HL-60 (cell line): ENCODE data around the gene ADSL.

ENCODE experiments used
- DNase-seq, 2 experiments: peaks; one replicate each; pipeline ENCODE4 v3.0.0-alpha.2; 2010 to 2020; ENCODE audit warnings: low read depth in 1 of 2, low spot score in 1 of 2
- H3K27ac ChIP-seq: fragments of 250-450 bp; sonication (Bioruptor Pico); replicated peaks from 2 replicates; pipeline ENCODE4 v1.5.1; 2020; ENCODE audit warnings: mild to moderate bottlenecking, moderate library complexity
- H3K27me3 ChIP-seq: fragments of 250-450 bp; sonication (Bioruptor Pico); 2 replicates; pipeline ENCODE4 v1.5.1; 2021; ENCODE audit warnings: mild to moderate bottlenecking, moderate library complexity; ENCODE audit not compliant: insufficient read depth, poor library complexity, severe bottlenecking
- H3K4me3 ChIP-seq: replicated peaks from 2 replicates; pipeline ENCODE4 v1.5.1; 2011; ENCODE audit warnings: mild to moderate bottlenecking, control low read depth, low read length; ENCODE audit not compliant: insufficient read depth
- GABPA ChIP-seq: IDR thresholded peaks from 2 replicates; pipeline ENCODE4 v1.6.1; 2012; ENCODE audit warnings: low read depth
- POLR2AphosphoS5 ChIP-seq: IDR thresholded peaks from 2 replicates; pipeline ENCODE4 v1.6.1; 2012; ENCODE audit warnings: low read depth
- REST ChIP-seq: IDR thresholded peaks from 2 replicates; pipeline ENCODE4 v1.6.1; 2012; ENCODE audit warnings: low read depth; ENCODE audit not compliant: insufficient replicate concordance
- SPI1 ChIP-seq: IDR thresholded peaks from 2 replicates; pipeline ENCODE4 v1.6.1; 2012; ENCODE audit warnings: low read depth, mild to moderate bottlenecking, borderline replicate concordance
- TF ChIP-seq, protein P1 (sequence below): IDR thresholded peaks from one replicate; pipeline ENCODE4 v1.5.1; 2011; ENCODE audit warnings: low read length, control low read depth, inconsistent platforms; ENCODE audit not compliant: insufficient read depth

Gene ADSL

GRCh38 chr22:40426594-40427333, 80.5 kb downstream of the ADSL start:
- Histone ChIP-seq H3K27me3 (no peaks in the 10 kb centered on the region), H3K4me3 (no peak overlapping the region), H3K27ac (no peak overlapping the region)
- no peak for TF ChIP-seq SPI1
- DNase-seq: no peak

DNA sequence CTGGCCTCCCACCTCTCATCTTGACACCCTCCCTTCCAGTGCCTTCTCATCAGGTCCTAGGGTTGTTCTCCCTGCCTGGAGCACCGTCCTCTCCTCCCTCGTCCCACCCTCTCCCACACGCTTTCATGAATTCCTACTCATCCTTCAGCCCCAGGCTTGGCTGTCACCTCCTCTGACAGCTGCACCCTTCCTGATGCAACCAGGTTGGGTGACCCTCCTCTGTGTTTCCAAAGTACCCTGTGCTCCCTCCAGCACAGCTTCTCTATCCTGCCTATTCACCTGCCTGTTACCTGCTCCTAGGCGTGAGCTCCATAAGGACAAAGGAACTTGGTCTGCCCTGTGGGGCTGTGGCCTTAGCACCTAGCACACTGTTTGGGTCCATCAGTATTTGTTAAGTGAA, 82.5 kb downstream of the ADSL start:
- DNase-seq: no peak
- no peak for TF ChIP-seq GABPA
- TF ChIP-seq REST: no peak
- TF ChIP-seq, protein P1, sequence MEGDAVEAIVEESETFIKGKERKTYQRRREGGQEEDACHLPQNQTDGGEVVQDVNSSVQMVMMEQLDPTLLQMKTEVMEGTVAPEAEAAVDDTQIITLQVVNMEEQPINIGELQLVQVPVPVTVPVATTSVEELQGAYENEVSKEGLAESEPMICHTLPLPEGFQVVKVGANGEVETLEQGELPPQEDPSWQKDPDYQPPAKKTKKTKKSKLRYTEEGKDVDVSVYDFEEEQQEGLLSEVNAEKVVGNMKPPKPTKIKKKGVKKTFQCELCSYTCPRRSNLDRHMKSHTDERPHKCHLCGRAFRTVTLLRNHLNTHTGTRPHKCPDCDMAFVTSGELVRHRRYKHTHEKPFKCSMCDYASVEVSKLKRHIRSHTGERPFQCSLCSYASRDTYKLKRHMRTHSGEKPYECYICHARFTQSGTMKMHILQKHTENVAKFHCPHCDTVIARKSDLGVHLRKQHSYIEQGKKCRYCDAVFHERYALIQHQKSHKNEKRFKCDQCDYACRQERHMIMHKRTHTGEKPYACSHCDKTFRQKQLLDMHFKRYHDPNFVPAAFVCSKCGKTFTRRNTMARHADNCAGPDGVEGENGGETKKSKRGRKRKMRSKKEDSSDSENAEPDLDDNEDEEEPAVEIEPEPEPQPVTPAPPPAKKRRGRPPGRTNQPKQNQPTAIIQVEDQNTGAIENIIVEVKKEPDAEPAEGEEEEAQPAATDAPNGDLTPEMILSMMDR: no peak
- TF ChIP-seq POLR2AphosphoS5: no peak
- no peak for TF ChIP-seq SPI1
- H3K27ac ChIP-seq: no peak overlapping the region
- no peak overlapping the region for H3K4me3 ChIP-seq
- H3K27me3 ChIP-seq: no peaks in the 10 kb centered on the region

- no peak for DNase-seq
- Histone ChIP-seq H3K27ac (no peak overlapping the region), H3K27me3 (no peaks in the 10 kb centered on the region), H3K4me3 (no peak overlapping the region)
- TF ChIP-seq POLR2AphosphoS5 (no peak), REST (no peak), SPI1 (no peak), GABPA (no peak)
- TF ChIP-seq, protein P1: no peak
These were observed 83.2 kb downstream of the ADSL start for GRCh38 chr22:40429481-40429880.

GRCh38 chr22:40430991-40431390, 84.7 kb downstream of the ADSL start:
- H3K27ac ChIP-seq: no peak overlapping the region
- H3K27me3 ChIP-seq: no peaks in the 10 kb centered on the region
- H3K4me3 ChIP-seq: no peak overlapping the region
- TF ChIP-seq REST (no peak), SPI1 (no peak), GABPA (no peak), POLR2AphosphoS5 (no peak)
- TF ChIP-seq, protein P1: no peak
- DNase-seq: no peak
